Measurements from ENCODE around the gene XBP1.

The XBP1 gene

GRCh38 chr22:28750471-28750881 is 49.9 kb downstream of the XBP1 start:
- Histone ChIP-seq H3K4me3 (ENCODE audit: insufficient read length, low read depth) (no peak overlapping the region), H3K27me3 (ENCODE audit: insufficient read depth, insufficient read length) (no peaks in the 10 kb centered on the region), H3K36me3 (ENCODE audit: insufficient read depth, insufficient read length, low read length) (peaks cover 45% of the 10 kb centered on the region), H3K9me3 (ENCODE audit: insufficient read depth, low read length) (no peaks in the 10 kb centered on the region), H3K9ac (ENCODE audit: insufficient read length, low read depth) (no peak overlapping the region), H3K4me1 (ENCODE audit: insufficient read depth, insufficient read length) (no peaks in the 10 kb centered on the region)
- TF ChIP-seq SUZ12 (IDR thresholded peaks at IDR 0.05; ENCODE audit: extremely low read depth, insufficient read depth, insufficient read length) (no peak), YY1 (IDR thresholded peaks at IDR 0.05; ENCODE audit: insufficient read depth, insufficient read length) (no peak), ZNF274 (IDR thresholded peaks at IDR 0.05; ENCODE audit: low read depth, low read length) (no peak)
- no peak for DNase-seq (ENCODE audit: low read depth, low spot score)

Data from NT2/D1 (cell line).